Measurements from ENCODE around the gene DAB1. TPM values are rescaled to one million over a fixed set of nuclear protein-coding genes. Genes with fewer than 3 reads are reported as not detected.

The DAB1 gene
- total and polyA plus RNA-seq, 2 of the 8 experiments (the other 6 are each of a cell fraction or from before 2014, with no cell fraction given): 4.4 to 11.8 TPM

- DNase-seq (ENCODE audit: low read depth in 1 of 2, low spot score in 2 of 2): no peak
- H3K56ac ChIP-seq (replicated peaks; ENCODE audit: insufficient read length, low read depth, low read length): no peak overlapping the region
- no peak overlapping the region for H4K91ac ChIP-seq (replicated peaks; ENCODE audit: insufficient read length, low read length)
- no peak overlapping the region for H3K18ac ChIP-seq (ENCODE audit: extremely low read depth, low read length)
- no peak overlapping the region for H3K23ac ChIP-seq (ENCODE audit: insufficient read length)
- H2BK5ac ChIP-seq (ENCODE audit: low read depth, low read length): no peak overlapping the region
- H4K5ac ChIP-seq (ENCODE audit: insufficient read length, low read depth, low read length): no peak overlapping the region
- H3K4me1 ChIP-seq (replicated peaks in 1 of 4; ENCODE audit: control insufficient read depth in 3 of 4, insufficient read depth in 4 of 4, low read length in 3 of 4): no peaks in the 10 kb centered on the region
- POLR2A ChIA-PET (ENCODE audit: partially characterized antibody): no interaction called here
- H3K4me2 ChIP-seq (ENCODE audit: insufficient read depth in 1 of 2, low read depth in 2 of 2, low read length in 2 of 2): no peak overlapping the region
- H2AK5ac ChIP-seq (ENCODE audit: low read depth, low read length): no peak overlapping the region
- no peaks in the 10 kb centered on the region for H3K79me1 ChIP-seq (ENCODE audit: low read depth, low read length)
- no peak overlapping the region for H2BK20ac ChIP-seq (ENCODE audit: low read length)
- no peaks in the 10 kb centered on the region for H3K27me3 ChIP-seq (replicated peaks in 1 of 4; ENCODE audit: control insufficient read depth in 3 of 4, extremely low read depth in 1 of 4, insufficient read depth in 3 of 4, low read length in 3 of 4)
- H4K8ac ChIP-seq (ENCODE audit: extremely low read depth, insufficient read depth, low read length): no peak overlapping the region
- no peak overlapping the region for H2BK15ac ChIP-seq (ENCODE audit: low read length)
- H3K4me3 ChIP-seq (ENCODE audit: extremely low read depth in 1 of 4, insufficient read depth in 2 of 4, low read depth in 3 of 4, low read length in 4 of 4): no peak overlapping the region
- CTCF ChIA-PET (ENCODE audit: partially characterized antibody): interaction anchor here (1.0 to 1.7 kb wide), 7 partner anchors 9 to 39 kb away, joined by 3 to 8 read pairs (median 3); no protein-coding TSS in a partner anchor
- no peak overlapping the region for H2BK120ac ChIP-seq (replicated peaks; ENCODE audit: low read depth, low read length)
- no peaks in the 10 kb centered on the region for H4K20me1 ChIP-seq (replicated peaks in 1 of 2; ENCODE audit: control insufficient read depth in 1 of 2, insufficient read depth in 2 of 2, low read length in 2 of 2)
- no peaks in the 10 kb centered on the region for H3K36me3 ChIP-seq (ENCODE audit: control insufficient read depth in 2 of 4, insufficient read depth in 4 of 4, low read length in 3 of 4)
- WGBS, 2 experiments (ENCODE audit: extremely low coverage in 1 of 2, insufficient coverage in 1 of 2, insufficient read length in 1 of 2, insufficient replicate concordance in 2 of 2, low coverage in 1 of 2, low lambda C conversion rate in 2 of 2, missing lambda C conversion rate in 1 of 2): 86% methylated on average over 2 of the region's 2 CpGs; no CpG with 5 or more reads in 1 of the 2 experiments
- H3K4ac ChIP-seq (replicated peaks; ENCODE audit: insufficient read length, low read depth, low read length): no peak overlapping the region
- H2BK12ac ChIP-seq (ENCODE audit: low read depth, low read length): no peak overlapping the region
- no peak overlapping the region for H3K9ac ChIP-seq (replicated peaks in 1 of 4; ENCODE audit: extremely low read depth in 1 of 4, low read depth in 3 of 4, low read length in 3 of 4)
- H3K14ac ChIP-seq (ENCODE audit: insufficient read length): no peak overlapping the region
- H3K9me3 ChIP-seq (ENCODE audit: insufficient read depth in 2 of 2, low read depth in 1 of 2, low read length in 1 of 2): no peaks in the 10 kb centered on the region
- no peak for FAIRE-seq
- H3K79me2 ChIP-seq (ENCODE audit: control insufficient read depth in 1 of 2, insufficient read depth in 2 of 2, low read length in 2 of 2): no peaks in the 10 kb centered on the region
- TF ChIP-seq TAF1 (IDR thresholded peaks at IDR 0.05; ENCODE audit: low read depth, low read length): no peak
- TF ChIP-seq CBX5 (IDR thresholded peaks at IDR 0.05; ENCODE audit: low read depth, low read length): no peak
- no peak for TF ChIP-seq POU5F1 (IDR thresholded peaks at IDR 0.05; ENCODE audit: low read depth, low read length)
- no peak overlapping the region for H2AFZ ChIP-seq (ENCODE audit: low read length)
- H3K27ac ChIP-seq (ENCODE audit: low read depth, low read length): no peak overlapping the region
- no peaks in the 10 kb centered on the region for H3K23me2 ChIP-seq (ENCODE audit: low read depth, low read length)
Observed at GRCh38 chr1:57007472-57007871, 416.4 kb downstream of the DAB1 start.

Measured in H1 (cell line).